Liver (tissue), 3 donors: Measurements from ENCODE around the gene ITPK1.

Experiments used
- EGR1 ChIP-seq, 2 donors: IDR thresholded peaks; 2 replicates each; pipeline ENCODE4 v1.6.1; 2016 to 2018; ENCODE audit warnings: antibody characterized with exemption in 2 of 2, low read depth in 2 of 2
- GABPA ChIP-seq, 2 donors: IDR thresholded peaks in 1 of 2; conservative IDR thresholded peaks in 1 of 2; 2 replicates each; pipeline ENCODE4 v1.6.1; 2016; ENCODE audit warnings: antibody characterized with exemption in 2 of 2, mild to moderate bottlenecking in 1 of 2, moderate library complexity in 1 of 2
- SP1 ChIP-seq: IDR thresholded peaks from 2 replicates; pipeline ENCODE4 v1.6.1; 2018; ENCODE audit warnings: antibody characterized with exemption, mild to moderate bottlenecking
- TF ChIP-seq, protein P1 (sequence below): fragments of 150-350 bp; IDR thresholded peaks from 2 replicates; pipeline ENCODE4 v1.5.1; 2017; ENCODE audit warnings: improper control_type of control experiment, low read depth, low read length; ENCODE audit not compliant: missing input control
- TF ChIP-seq, protein P2 (sequence below): IDR thresholded peaks from 2 replicates; pipeline ENCODE4 v1.6.1; 2016; ENCODE audit warnings: antibody characterized with exemption
- TF ChIP-seq, protein P3 (sequence below): IDR thresholded peaks from 2 replicates; pipeline ENCODE4 v1.6.1; 2016; ENCODE audit warnings: antibody characterized with exemption
- donor health status: healthy.
- donor health status: healthy.

DNA sequence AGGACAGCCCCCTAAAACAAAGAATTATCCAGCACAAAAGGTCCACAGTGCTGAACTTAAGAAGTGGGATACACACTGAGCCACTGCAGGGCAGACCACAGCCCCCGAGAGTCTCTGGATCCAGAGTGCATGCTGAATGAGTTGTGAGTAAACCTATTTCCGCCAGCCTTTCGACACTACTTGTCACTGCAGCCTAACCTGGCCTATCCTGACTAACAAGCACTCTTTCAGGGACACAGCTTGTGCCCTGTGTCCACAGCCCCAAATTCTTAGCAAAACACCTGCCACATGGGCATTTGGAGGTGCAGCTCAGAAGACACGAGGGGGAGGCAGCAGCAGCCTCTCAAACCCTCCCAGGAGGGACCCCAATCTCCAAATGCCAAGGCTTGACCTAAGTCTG lies 31.3 kb downstream of the ITPK1 start:
- TF ChIP-seq SP1, result no peak
- TF ChIP-seq EGR1 (IDR thresholded peaks at IDR 0.05; ENCODE audit: low read depth in 2 of 2), result no peak
- TF ChIP-seq, protein P1, sequence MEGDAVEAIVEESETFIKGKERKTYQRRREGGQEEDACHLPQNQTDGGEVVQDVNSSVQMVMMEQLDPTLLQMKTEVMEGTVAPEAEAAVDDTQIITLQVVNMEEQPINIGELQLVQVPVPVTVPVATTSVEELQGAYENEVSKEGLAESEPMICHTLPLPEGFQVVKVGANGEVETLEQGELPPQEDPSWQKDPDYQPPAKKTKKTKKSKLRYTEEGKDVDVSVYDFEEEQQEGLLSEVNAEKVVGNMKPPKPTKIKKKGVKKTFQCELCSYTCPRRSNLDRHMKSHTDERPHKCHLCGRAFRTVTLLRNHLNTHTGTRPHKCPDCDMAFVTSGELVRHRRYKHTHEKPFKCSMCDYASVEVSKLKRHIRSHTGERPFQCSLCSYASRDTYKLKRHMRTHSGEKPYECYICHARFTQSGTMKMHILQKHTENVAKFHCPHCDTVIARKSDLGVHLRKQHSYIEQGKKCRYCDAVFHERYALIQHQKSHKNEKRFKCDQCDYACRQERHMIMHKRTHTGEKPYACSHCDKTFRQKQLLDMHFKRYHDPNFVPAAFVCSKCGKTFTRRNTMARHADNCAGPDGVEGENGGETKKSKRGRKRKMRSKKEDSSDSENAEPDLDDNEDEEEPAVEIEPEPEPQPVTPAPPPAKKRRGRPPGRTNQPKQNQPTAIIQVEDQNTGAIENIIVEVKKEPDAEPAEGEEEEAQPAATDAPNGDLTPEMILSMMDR, result no peak
- TF ChIP-seq, protein P2, sequence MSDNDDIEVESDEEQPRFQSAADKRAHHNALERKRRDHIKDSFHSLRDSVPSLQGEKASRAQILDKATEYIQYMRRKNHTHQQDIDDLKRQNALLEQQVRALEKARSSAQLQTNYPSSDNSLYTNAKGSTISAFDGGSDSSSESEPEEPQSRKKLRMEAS, result no peak
- TF ChIP-seq, protein P3, sequence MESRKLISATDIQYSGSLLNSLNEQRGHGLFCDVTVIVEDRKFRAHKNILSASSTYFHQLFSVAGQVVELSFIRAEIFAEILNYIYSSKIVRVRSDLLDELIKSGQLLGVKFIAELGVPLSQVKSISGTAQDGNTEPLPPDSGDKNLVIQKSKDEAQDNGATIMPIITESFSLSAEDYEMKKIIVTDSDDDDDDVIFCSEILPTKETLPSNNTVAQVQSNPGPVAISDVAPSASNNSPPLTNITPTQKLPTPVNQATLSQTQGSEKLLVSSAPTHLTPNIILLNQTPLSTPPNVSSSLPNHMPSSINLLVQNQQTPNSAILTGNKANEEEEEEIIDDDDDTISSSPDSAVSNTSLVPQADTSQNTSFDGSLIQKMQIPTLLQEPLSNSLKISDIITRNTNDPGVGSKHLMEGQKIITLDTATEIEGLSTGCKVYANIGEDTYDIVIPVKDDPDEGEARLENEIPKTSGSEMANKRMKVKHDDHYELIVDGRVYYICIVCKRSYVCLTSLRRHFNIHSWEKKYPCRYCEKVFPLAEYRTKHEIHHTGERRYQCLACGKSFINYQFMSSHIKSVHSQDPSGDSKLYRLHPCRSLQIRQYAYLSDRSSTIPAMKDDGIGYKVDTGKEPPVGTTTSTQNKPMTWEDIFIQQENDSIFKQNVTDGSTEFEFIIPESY, result no peak
- TF ChIP-seq GABPA (IDR thresholded peaks at IDR 0.05 in 1 of 2, conservative IDR thresholded peaks at IDR 0.05 in 1 of 2), result no peak
